Activated naive CD4-positive, alpha-beta T cell treated with anti-CD3 and anti-CD28 coated beads, Interleukin-2, amount 50 U/mL, for 24 hours (primary cell): ENCODE measurements around the gene TCEA3.

Experiments
- H3K27ac Mint-ChIP-seq: one replicate; pipeline ENCODE4 v1.8.0; 2021; ENCODE audit warnings: mild to moderate bottlenecking, mixed read lengths
- H3K27me3 Mint-ChIP-seq: one replicate; pipeline ENCODE4 v1.8.0; 2021; ENCODE audit warnings: mixed read lengths
- H3K36me3 Mint-ChIP-seq: one replicate; pipeline ENCODE4 v1.8.0; 2021; ENCODE audit warnings: mixed read lengths
- H3K4me1 Mint-ChIP-seq: one replicate; pipeline ENCODE4 v1.8.0; 2021; ENCODE audit warnings: mixed read lengths
- H3K4me3 Mint-ChIP-seq: one replicate; pipeline ENCODE4 v1.8.0; 2021; ENCODE audit warnings: mild to moderate bottlenecking, mixed read lengths
- H3K9me3 Mint-ChIP-seq: one replicate; pipeline ENCODE4 v1.8.0; 2021; ENCODE audit warnings: mixed read lengths

TCEA3 gene

DNA sequence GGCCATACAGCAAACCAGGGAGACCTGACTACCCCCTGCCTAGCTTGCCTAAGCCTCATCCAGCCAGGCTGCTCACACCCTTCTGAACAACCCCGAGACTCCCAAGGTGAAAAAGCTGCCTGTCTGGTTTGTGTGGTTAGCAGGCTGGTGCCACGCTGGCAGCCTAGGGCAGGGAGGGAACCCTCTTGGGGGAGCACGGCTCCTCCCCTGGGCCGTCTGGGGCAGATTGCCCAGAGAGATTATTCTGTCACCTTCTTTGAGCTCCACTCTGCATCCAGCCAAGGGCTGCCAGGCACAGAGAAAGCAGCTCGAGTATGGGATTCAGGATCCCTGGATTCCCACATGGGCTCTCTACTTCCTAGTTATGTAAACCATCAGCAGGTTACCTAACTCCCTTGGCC lies 27.5 kb upstream of the TCEA3 start:
- no peaks in the 10 kb centered on the region for H3K27me3 Mint-ChIP-seq
- peaks cover 19% of the 10 kb centered on the region for H3K4me1 Mint-ChIP-seq
- no peaks in the 10 kb centered on the region for H3K9me3 Mint-ChIP-seq
- no peaks in the 10 kb centered on the region for H3K36me3 Mint-ChIP-seq
- no peak overlapping the region for H3K4me3 Mint-ChIP-seq
- H3K27ac Mint-ChIP-seq = no peak overlapping the region

GRCh38 chr1:23451441-23451840 lies 26.9 kb upstream of the TCEA3 start:
- Mint-ChIP-seq H3K36me3 (no peaks in the 10 kb centered on the region), H3K4me3 (no peak overlapping the region), H3K27ac (no peak overlapping the region), H3K27me3 (no peaks in the 10 kb centered on the region), H3K9me3 (no peaks in the 10 kb centered on the region), H3K4me1 (peaks cover 18% of the 10 kb centered on the region)

GRCh38 chr1:23450894-23451293 lies 26.3 kb upstream of the TCEA3 start:
- peaks cover 13% of the 10 kb centered on the region for H3K4me1 Mint-ChIP-seq
- H3K36me3 Mint-ChIP-seq = no peaks in the 10 kb centered on the region
- no peaks in the 10 kb centered on the region for H3K9me3 Mint-ChIP-seq
- H3K27me3 Mint-ChIP-seq = no peaks in the 10 kb centered on the region
- H3K4me3 Mint-ChIP-seq = no peak overlapping the region
- no peak overlapping the region for H3K27ac Mint-ChIP-seq

DNA sequence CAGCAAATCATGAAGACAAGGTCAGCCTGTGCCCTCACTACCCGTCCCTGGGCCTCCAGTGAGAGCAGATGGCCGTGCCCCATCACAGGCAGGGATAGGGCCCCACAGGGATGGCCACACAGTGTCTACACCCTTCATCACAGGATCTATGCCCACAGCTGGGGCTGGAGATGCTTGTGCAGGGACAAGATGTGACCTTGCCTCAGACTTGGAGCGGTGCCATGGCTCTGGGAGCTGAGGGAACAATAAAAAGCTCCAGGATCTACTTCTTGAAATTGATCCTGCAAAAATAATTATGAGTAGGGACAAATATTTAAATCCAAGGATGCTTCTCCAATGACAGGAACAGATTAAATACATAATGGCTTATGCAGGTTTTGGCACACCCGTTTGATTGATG lies 25.4 kb upstream of the TCEA3 start:
- H3K4me3 Mint-ChIP-seq = no peak overlapping the region
- H3K4me1 Mint-ChIP-seq = peaks cover 13% of the 10 kb centered on the region
- H3K36me3 Mint-ChIP-seq = no peaks in the 10 kb centered on the region
- H3K9me3 Mint-ChIP-seq = no peaks in the 10 kb centered on the region
- no peak overlapping the region for H3K27ac Mint-ChIP-seq
- no peaks in the 10 kb centered on the region for H3K27me3 Mint-ChIP-seq

- H3K9me3 Mint-ChIP-seq = no peaks in the 10 kb centered on the region
- no peak overlapping the region for H3K27ac Mint-ChIP-seq
- no peaks in the 10 kb centered on the region for H3K36me3 Mint-ChIP-seq
- no peaks in the 10 kb centered on the region for H3K27me3 Mint-ChIP-seq
- H3K4me1 Mint-ChIP-seq = peaks cover 13% of the 10 kb centered on the region
- no peak overlapping the region for H3K4me3 Mint-ChIP-seq
Observed at GRCh38 chr1:23449306-23449705, 24.8 kb upstream of the TCEA3 start.

- no peaks in the 10 kb centered on the region for H3K27me3 Mint-ChIP-seq
- H3K36me3 Mint-ChIP-seq = no peaks in the 10 kb centered on the region
- H3K9me3 Mint-ChIP-seq = no peaks in the 10 kb centered on the region
- H3K4me3 Mint-ChIP-seq = no peak overlapping the region
- peaks cover 13% of the 10 kb centered on the region for H3K4me1 Mint-ChIP-seq
- no peak overlapping the region for H3K27ac Mint-ChIP-seq
Observed at GRCh38 chr1:23448846-23449245, 24.3 kb upstream of the TCEA3 start.

DNA sequence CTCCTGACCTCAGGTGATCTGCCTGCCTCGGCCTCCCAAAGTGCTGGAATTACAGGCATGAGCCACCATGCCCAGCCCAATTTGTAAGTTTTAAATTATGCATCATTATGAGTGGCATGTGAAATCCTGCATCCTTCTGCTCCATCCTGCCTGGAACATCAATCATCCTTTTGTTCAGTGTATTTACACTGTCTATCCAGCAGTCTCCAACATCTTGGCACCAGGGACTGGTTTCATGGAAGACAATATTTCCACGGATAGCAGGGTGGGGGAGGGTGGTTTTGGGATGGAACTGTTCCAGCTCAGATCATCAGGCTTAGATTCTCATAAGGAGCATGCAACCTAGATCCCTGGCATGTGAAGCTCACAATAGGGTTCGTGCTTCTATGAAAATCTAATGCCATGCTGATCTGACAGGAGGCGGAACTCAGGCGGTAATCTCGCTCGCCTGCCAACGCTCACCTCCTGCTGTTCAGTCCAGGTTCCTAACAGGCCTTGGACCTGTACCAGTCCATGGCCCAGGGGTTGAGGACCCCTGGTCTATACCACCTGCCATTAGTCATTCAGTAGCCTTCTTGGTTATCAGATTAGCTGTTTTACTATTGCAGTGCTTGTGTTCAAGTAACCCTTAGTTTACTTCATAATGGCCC lies 22.2 kb upstream of the TCEA3 start:
- H3K9me3 Mint-ChIP-seq = no peaks in the 10 kb centered on the region
- H3K27me3 Mint-ChIP-seq = no peaks in the 10 kb centered on the region
- H3K4me1 Mint-ChIP-seq = peaks cover 5% of the 10 kb centered on the region
- no peaks in the 10 kb centered on the region for H3K36me3 Mint-ChIP-seq
- no peak overlapping the region for H3K4me3 Mint-ChIP-seq
- H3K27ac Mint-ChIP-seq = no peak overlapping the region

DNA sequence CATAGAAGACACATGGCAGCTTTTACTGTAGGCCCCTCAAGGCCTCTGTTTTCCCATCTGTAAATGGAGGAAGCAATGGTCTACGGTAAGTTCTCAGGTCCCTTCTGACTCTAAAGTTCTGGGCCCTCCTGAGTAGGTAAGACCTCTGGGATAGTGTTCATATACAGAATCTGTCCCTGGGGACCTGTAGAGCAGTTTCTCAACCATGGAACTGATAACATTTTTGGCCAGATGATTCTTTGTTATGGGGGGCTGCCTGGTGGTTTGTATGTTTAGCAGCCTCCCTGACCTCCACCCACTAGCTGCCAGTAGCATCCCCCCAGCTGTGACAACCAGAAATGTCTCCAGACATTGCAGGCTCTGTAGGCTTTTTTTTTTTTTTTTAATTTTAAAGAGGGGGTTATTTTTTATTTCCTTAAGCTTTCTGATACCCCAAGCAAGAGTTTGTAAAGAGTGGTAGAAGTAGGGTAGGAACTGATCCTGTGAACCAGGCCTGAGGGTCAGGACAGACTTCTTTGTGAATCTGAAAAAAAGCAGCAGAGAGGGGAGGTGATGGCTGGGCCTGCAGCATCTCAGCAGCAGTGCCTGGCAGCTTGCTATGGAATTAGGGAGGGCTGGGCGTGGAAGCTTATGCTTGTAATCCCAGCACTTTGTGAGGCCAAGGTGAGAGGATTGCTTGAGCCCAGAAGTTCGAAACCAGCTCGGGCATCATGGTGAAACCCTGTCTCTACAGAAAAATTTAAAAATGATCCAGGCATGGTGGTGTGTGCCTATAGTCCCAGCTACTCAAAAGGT lies 20.2 kb upstream of the TCEA3 start:
- Mint-ChIP-seq H3K27ac (no peak overlapping the region), H3K4me1 (no peaks in the 10 kb centered on the region), H3K36me3 (no peaks in the 10 kb centered on the region), H3K4me3 (no peak overlapping the region), H3K27me3 (no peaks in the 10 kb centered on the region), H3K9me3 (no peaks in the 10 kb centered on the region)

GRCh38 chr1:23444104-23444533 lies 19.6 kb upstream of the TCEA3 start:
- H3K9me3 Mint-ChIP-seq = no peaks in the 10 kb centered on the region
- H3K4me1 Mint-ChIP-seq = no peaks in the 10 kb centered on the region
- H3K27ac Mint-ChIP-seq = no peak overlapping the region
- H3K4me3 Mint-ChIP-seq = no peak overlapping the region
- H3K27me3 Mint-ChIP-seq = no peaks in the 10 kb centered on the region
- no peaks in the 10 kb centered on the region for H3K36me3 Mint-ChIP-seq

- no peaks in the 10 kb centered on the region for H3K27me3 Mint-ChIP-seq
Observed at GRCh38 chr1:23442751-23443150, 18.2 kb upstream of the TCEA3 start.

DNA sequence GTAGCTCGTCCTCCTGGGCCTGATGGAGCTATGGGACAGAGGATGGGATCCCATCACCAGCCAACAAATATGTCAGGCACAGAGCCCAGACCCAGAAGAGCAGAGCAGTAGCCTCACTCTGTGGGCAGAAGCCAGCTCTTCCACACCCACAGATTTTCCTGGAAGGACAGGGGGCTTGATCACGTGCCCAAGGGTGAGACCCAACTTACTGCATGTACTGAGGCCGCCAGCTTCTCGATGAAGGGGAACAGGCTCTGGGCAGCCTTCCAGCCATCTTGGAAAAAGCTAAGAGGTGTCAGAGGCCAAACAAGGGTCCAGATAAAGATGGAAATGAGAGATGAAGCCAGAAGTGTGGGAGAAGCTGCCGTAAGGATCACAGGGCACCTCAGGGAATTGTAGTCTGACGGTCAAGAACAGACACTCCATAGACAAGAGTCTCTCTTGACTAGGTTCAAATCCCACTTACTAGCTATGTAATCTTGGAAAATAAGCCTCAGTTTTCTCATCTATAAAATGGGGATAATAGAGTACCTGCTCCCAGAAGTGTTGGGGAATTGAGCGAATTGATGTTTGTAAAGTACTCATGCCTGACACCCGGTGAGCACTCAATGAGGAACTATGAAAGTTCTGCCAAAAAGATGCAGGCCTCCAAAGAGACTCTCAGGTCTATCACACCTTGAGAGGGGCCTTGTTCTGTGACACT lies 17.0 kb upstream of the TCEA3 start:
- no peaks in the 10 kb centered on the region for H3K36me3 Mint-ChIP-seq
- no peaks in the 10 kb centered on the region for H3K9me3 Mint-ChIP-seq
- H3K27ac Mint-ChIP-seq = no peak overlapping the region
- H3K4me3 Mint-ChIP-seq = no peak overlapping the region
- H3K4me1 Mint-ChIP-seq = peaks cover 5% of the 10 kb centered on the region
- no peaks in the 10 kb centered on the region for H3K27me3 Mint-ChIP-seq

More at GRCh38 chr1:23442751-23443150, 18.2 kb upstream of the TCEA3 start:
- peak overlapping the region; percentile 6 for H3K27ac Mint-ChIP-seq
- peaks cover 4% of the 10 kb centered on the region for H3K4me1 Mint-ChIP-seq
- no peaks in the 10 kb centered on the region for H3K9me3 Mint-ChIP-seq
- H3K4me3 Mint-ChIP-seq = no peak overlapping the region
- H3K36me3 Mint-ChIP-seq = no peaks in the 10 kb centered on the region

GRCh38 chr1:23438545-23438944 lies 14.0 kb upstream of the TCEA3 start:
- Mint-ChIP-seq H3K4me1 (peaks cover 5% of the 10 kb centered on the region), H3K36me3 (no peaks in the 10 kb centered on the region), H3K9me3 (no peaks in the 10 kb centered on the region), H3K27ac (no peak overlapping the region), H3K4me3 (no peak overlapping the region), H3K27me3 (no peaks in the 10 kb centered on the region)

GRCh38 chr1:23437355-23437664 lies 12.8 kb upstream of the TCEA3 start:
- H3K36me3 Mint-ChIP-seq = no peaks in the 10 kb centered on the region
- no peak overlapping the region for H3K27ac Mint-ChIP-seq
- no peaks in the 10 kb centered on the region for H3K27me3 Mint-ChIP-seq
- peaks cover 5% of the 10 kb centered on the region for H3K4me1 Mint-ChIP-seq
- H3K4me3 Mint-ChIP-seq = no peak overlapping the region
- no peaks in the 10 kb centered on the region for H3K9me3 Mint-ChIP-seq

GRCh38 chr1:23436520-23437354 lies 12.2 kb upstream of the TCEA3 start:
- no peaks in the 10 kb centered on the region for H3K27me3 Mint-ChIP-seq
- peaks cover 5% of the 10 kb centered on the region for H3K4me1 Mint-ChIP-seq
- H3K27ac Mint-ChIP-seq = no peak overlapping the region
- no peaks in the 10 kb centered on the region for H3K36me3 Mint-ChIP-seq
- H3K9me3 Mint-ChIP-seq = no peaks in the 10 kb centered on the region
- no peak overlapping the region for H3K4me3 Mint-ChIP-seq

DNA sequence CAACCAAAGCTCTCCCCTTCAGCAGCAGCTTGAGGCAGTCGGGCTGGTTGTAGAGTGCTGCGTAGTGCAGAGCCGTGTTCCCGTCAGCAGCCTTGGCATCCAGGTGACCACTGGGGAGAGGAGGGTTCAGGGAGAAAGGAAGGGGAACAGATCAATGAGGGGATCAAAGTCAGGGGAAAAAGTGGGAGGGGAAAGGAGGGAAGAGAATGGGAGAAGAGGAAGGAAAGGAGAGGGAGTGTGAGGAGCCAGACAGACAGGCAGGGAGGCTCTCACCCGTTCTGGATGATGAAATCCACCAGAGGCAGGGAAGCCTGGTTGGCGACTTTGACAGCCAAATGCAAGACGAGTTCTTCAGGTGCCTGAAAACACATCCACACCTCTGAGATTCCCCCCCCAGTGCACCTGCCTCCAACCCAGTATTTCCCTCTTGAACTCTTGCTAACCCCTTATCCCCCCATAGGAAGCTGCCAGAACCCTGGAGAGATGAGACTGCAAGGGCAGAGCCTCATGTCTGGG lies 9.8 kb upstream of the TCEA3 start:
- no peaks in the 10 kb centered on the region for H3K36me3 Mint-ChIP-seq
- peak overlapping the region; percentile 43 for H3K27ac Mint-ChIP-seq
- no peak overlapping the region for H3K4me3 Mint-ChIP-seq
- no peaks in the 10 kb centered on the region for H3K9me3 Mint-ChIP-seq
- peaks cover 5% of the 10 kb centered on the region for H3K4me1 Mint-ChIP-seq
- no peaks in the 10 kb centered on the region for H3K27me3 Mint-ChIP-seq
